Activated CD4-positive, alpha-beta T cell treated with anti-CD3 and anti-CD28 coated beads, Interleukin-2, Interleukin-4, amounts not matched to agents 100 ng/mL and 50 ng/mL, durations not matched to agents 16 hours and 8 hours (primary cell): ENCODE results near the gene TNS4.

Experiments
- DNase-seq: peaks from one replicate; pipeline ENCODE4 v3.0.0-alpha.2; 2020; ENCODE audit warnings: low spot score

TNS4 gene

GRCh38 chr17:40535438-40535837 is 34.0 kb upstream of the TNS4 start:
- DNase-seq = no peak

- no peak for DNase-seq
These were observed 33.2 kb upstream of the TNS4 start for GRCh38 chr17:40534371-40535189.

DNA sequence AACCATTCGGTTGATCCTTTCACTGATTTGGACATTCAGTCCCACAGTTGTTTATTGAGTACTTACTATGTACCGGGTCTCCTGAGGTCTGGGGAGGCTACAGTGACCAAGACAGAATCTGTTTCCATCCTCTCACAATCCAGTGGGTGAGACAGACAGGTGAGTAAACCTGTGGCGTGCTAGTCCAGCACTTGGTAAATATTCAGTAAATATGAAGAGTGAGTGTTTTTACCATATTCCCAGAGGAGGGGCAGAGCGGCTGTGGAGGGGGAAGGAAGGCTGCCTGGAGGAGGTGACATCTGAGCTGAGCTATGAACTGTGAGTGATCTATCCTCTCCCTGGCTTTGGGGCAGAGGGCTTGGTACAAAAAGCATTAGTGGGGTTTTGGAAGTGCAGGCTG is 32.5 kb upstream of the TNS4 start:
- no peak for DNase-seq

DNA sequence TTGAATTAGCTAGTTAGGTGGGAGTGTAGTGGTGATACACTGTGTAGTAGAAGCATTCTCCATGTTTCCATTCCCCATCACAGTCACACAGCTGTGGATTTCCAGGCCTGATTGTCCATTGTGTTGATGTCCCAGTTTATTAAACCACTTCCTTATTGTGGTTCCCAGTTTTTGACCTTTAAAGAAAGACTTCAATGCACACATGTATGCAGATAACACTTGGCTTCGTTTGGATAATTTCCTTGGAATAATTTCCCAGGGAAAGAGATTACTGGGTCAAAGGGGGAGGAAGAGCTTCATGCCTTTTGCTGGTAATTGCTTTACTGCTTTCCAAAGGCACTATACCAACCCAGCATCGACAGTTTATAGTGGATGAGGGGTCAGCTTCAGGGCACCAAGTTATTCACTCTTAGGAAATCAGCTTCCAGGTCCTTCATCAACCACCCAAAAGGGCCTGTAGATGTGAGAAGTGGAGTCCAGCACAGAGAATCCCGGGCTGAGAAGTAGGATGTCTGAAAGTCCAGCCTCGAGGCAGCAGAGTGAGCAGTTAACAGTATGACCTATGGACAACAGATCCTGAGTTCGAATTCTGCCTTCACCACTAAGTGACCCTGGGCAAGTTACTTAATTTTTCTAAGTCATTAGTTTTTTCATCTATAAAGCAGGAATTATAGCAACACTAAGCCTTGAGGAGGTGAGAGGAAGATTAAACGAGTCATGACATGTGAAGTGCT is 31.3 kb upstream of the TNS4 start:
- no peak for DNase-seq

GRCh38 chr17:40531051-40531991 is 29.9 kb upstream of the TNS4 start:
- peak; percentile 88 for DNase-seq

- DNase-seq = no peak
These were observed 29.1 kb upstream of the TNS4 start for GRCh38 chr17:40530531-40530994.

DNA sequence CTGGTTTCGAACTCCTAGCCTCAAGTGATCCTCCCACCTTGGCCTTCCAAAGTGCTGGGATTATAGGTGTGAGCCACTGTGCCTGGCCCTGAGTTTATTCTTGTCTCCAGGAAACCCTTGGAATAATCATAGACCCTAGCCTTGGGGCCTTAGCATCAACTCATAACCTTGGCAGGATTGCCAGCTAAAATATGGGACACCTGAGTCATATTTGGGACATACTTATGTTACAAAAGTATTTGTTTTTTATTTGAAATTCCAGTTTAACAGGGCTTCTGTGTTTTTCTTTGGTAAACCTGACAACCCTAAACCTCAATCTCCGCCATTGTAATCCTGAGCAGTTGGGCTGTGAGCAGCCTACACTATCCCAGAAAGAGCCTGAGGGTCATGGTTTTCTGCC is 28.6 kb upstream of the TNS4 start:
- DNase-seq = no peak

GRCh38 chr17:40528692-40529417 is 27.4 kb upstream of the TNS4 start:
- DNase-seq = no peak

GRCh38 chr17:40526668-40527067 is 25.2 kb upstream of the TNS4 start:
- DNase-seq = no peak

- DNase-seq = no peak
These were observed 23.9 kb upstream of the TNS4 start for GRCh38 chr17:40525294-40525693.

DNA sequence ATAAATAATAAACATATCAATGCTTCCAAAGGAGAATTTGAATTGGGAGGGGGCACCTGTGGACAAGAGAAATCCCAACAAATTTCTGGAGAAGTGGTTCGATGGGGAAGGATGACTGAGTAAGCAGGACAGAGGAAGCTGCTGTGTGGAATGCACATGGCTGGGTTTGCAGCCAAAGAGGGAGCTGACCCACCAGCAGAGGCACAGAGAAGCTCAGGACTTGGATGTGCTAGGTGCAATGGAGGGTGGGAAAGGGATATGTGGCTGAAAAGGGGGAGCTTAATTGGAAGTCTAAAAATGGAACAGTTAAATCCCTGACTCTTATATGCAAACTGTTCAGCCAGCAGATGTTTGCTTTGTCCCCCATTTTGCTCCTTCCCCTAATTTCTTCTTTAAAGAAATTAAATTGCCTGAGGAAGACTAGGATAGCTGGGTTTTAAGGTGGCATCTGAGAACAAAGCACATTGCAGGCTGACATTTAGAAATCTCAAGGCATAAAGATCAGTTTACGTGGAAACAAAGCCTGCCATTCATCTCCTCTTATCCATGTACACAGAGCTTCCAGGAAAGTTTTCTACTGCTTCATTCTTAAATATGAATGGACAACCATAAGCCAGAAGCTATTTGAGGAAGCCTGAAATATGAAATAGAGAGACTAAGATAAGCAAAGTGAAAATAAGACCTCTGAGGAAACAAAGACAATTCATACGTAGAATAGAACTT is 23.0 kb upstream of the TNS4 start:
- DNase-seq = no peak

DNA sequence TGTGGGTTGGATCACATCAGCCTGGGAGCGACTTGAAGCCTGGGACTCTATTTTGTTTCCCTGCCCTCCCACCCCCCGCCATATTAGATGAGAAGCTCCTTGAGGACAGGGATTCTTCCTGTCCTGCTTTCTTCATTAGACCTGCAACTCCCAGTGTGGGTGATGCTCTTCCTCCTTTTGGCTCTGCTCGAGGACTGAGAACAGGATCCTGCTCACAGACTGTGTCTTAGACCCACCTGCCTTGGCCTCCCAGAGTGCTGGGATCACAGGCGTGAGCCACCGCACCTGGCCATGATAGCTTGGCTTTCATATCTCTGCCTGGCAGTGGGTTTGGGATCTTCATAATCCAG is 21.5 kb upstream of the TNS4 start:
- no peak for DNase-seq

DNA sequence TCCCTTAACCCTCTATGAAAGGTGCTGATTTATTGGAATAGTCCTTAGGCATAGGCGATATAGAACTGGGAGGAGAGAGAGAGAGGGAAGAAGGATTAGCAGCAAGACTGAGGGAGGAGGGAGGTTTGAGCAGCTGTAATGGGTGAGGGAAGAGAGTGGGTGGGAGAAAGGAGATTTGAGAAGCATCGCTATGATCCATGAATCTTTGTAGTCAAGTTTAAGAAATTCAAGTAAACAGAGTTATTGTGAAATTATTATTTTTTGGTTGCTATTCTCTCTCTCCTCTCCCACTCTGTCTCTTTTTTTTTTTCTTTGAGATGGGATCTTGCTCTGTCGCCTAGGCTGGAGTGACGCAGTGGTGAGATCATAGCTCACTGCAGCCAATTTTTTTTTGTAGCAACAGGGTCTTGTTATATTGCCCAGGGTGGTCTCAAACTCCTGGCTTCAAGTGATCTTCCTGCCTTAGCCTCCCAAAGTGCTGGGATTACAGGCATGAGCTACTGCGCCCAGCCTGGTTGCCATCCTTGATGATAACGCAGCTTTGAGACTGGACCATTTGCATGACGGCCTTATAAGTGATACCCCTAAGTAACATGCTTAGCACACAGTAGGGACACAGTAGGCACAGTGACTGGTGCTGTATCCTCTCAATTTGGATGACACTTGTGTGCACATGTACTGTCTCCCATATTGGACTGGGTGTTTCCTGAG is 21.0 kb upstream of the TNS4 start:
- no peak for DNase-seq

DNA sequence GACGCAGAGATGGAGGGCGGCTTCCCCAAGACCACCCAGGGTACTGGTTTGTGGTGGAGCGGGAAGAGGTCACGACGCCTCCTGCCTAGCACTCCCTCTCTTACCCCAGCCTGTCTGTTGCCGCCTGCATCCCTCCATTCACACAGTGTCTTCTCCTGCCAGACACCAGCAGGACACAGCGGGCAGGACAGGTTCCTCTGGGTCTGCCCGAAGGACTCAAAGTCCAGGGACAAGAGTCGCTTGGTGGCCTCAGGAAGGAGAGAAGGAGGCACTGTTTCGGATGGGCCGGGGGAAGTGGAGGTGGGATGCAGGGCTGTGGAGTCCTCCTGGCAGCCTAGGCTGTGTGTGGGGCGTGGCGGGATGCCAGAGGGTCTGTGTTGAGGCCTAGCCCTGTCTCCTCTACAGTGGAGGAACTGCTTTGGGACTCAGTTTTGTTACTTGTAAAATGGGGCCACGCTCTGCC is 19.6 kb upstream of the TNS4 start:
- DNase-seq = no peak

DNA sequence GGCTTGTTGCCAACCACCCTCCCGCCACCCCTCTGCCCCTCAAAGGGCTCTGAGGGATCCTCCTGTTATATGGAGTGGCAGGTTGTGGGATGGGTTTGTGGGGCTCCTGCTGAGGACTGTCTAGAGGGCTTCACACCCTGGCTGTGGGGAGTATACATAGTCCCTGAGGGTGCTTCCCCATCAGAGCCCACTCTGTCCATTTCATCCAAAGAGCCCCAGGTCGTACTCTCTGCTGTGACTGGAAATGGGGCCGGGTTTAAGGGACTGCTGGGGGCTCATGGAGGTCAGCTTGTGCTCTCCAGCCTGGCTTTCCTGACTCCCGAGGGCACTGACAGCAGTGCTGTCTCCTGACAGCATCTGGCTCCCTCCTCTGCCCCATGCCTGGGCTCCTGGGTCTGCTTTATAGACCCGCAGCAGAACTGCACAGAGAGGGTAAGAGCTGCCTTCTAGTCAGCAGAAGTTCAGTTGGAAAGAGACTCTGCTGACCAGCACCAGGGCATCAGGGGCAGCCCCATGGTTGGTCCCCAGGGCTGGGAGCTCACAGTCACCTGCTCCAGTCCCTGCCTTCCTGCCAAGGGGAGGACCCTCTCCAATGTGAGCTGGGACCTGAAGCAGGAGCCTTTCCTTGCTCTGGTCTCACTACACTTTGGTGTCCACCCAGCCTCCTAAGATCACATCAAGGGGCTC is 17.8 kb upstream of the TNS4 start:
- no peak for DNase-seq

GRCh38 chr17:40518401-40519088 is 17.1 kb upstream of the TNS4 start:
- DNase-seq = no peak

- no peak for DNase-seq
These were observed 16.6 kb upstream of the TNS4 start for GRCh38 chr17:40517981-40518380.

DNA sequence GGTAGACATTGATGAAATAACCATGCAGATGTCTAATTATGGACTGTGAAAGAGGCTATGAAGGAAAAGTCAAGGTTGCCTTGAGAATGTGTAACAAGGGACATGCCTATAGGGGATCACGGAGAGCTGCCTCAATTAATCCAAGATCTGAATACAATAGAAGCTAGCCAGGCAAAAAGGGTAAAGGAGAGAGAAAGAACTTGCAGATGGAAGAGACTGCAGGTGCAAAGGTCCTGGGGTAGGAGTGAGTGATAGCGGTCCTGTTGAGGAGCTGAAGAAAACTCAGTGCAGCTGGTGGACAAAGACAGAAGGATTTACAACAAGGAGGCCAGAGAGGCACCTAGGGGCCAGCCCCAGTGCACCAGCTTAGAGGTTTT is 15.9 kb upstream of the TNS4 start:
- DNase-seq = no peak
